A549 (cell line): ENCODE measurements around the gene SPINK4.

Experiments used
- BCL3 ChIP-seq: fragments of >200 bp; sonication (Bioruptor Twin); formaldehyde crosslinking; IDR thresholded peaks from 3 replicates; pipeline ENCODE4 v1.6.1; 2016
- POLR2A ChIP-seq: IDR thresholded peaks from 2 replicates; pipeline ENCODE4 v1.6.1; 2012; ENCODE audit warnings: mild to moderate bottlenecking, low read length
- SMC3 ChIP-seq: fragments of >200 bp; sonication (Bioruptor Twin); formaldehyde crosslinking; IDR thresholded peaks from 3 replicates; pipeline ENCODE4 v1.6.1; 2018; ENCODE audit warnings: inconsistent platforms
- USF2 ChIP-seq: fragments of 450-650 bp; IDR thresholded peaks from 2 replicates; pipeline ENCODE4 v1.6.1; 2014; ENCODE audit warnings: antibody characterized with exemption

GRCh38 chr9:33244137-33244784, 4.3 kb downstream of the SPINK4 start:
- no peak for TF ChIP-seq SMC3
- TF ChIP-seq USF2 = no peak
- no peak for TF ChIP-seq BCL3
- TF ChIP-seq POLR2A = no peak
